ENCODE measurements around the gene ZNF519.
"Not testable (repeated sequence)": the region's sequence is repeated elsewhere in the genome, so short reads cannot be mapped to it uniquely, and the experiment has no call there.

Gene ZNF519

GRCh38 chr18:14146771-14147170 lies 14.5 kb upstream of the ZNF519 start:
- not testable (repeated sequence) for DNase-seq

GRCh38 chr18:14145581-14146338 lies 13.5 kb upstream of the ZNF519 start:
- not testable (repeated sequence) for DNase-seq

GRCh38 chr18:14145021-14145420 lies 12.8 kb upstream of the ZNF519 start:
- not testable (repeated sequence) for DNase-seq

GRCh38 chr18:14144628-14144895 lies 12.3 kb upstream of the ZNF519 start:
- DNase-seq, result no peak

GRCh38 chr18:14143871-14144627 lies 11.8 kb upstream of the ZNF519 start:
- DNase-seq, result not testable (repeated sequence)

- DNase-seq, result not testable (repeated sequence)
These were observed 11.2 kb upstream of the ZNF519 start for GRCh38 chr18:14143396-14143795.

- DNase-seq, result not testable (repeated sequence)
These were observed 9.9 kb upstream of the ZNF519 start for GRCh38 chr18:14142177-14142576.

- DNase-seq, result not testable (repeated sequence)
These were observed 7.3 kb upstream of the ZNF519 start for GRCh38 chr18:14139583-14139982.

GRCh38 chr18:14137971-14138370 lies 5.7 kb upstream of the ZNF519 start:
- not testable (repeated sequence) for DNase-seq

GRCh38 chr18:14131696-14132270 lies 452 bp downstream of the ZNF519 start:
- not testable (repeated sequence) for DNase-seq

- not testable (repeated sequence) for DNase-seq
These were observed 1.4 kb downstream of the ZNF519 start for GRCh38 chr18:14130804-14131203.

GRCh38 chr18:14124689-14125088 lies 7.5 kb downstream of the ZNF519 start:
- no peak for DNase-seq

GRCh38 chr18:14122097-14122496 lies 10.1 kb downstream of the ZNF519 start:
- DNase-seq, result no peak

- no peak for DNase-seq
These were observed 11.3 kb downstream of the ZNF519 start for GRCh38 chr18:14120926-14121325.

- DNase-seq, result no peak
These were observed 14.6 kb downstream of the ZNF519 start for GRCh38 chr18:14117606-14118005.

GRCh38 chr18:14106906-14107305 lies 25.3 kb downstream of the ZNF519 start:
- DNase-seq, result no peak

GRCh38 chr18:14104906-14105748 lies 27.1 kb downstream of the ZNF519 start:
- DNase-seq, result no peak

GRCh38 chr18:14104201-14104600 lies 28.0 kb downstream of the ZNF519 start:
- DNase-seq, result no peak

- no peak for DNase-seq
These were observed 31.5 kb downstream of the ZNF519 start for GRCh38 chr18:14100503-14101286.

- DNase-seq, result no peak
These were observed 33.8 kb downstream of the ZNF519 start for GRCh38 chr18:14098428-14098827.

GRCh38 chr18:14097761-14098160 lies 34.5 kb downstream of the ZNF519 start:
- DNase-seq, result no peak

GRCh38 chr18:14093307-14093915 lies 38.8 kb downstream of the ZNF519 start:
- DNase-seq, result no peak

All from fibroblast of skin of right biceps (primary cell).